Activated CD8-positive, alpha-beta memory T cell treated with anti-CD3 and anti-CD28 coated beads for 4 hours (primary cell): Measurements from ENCODE around the gene LAX1.
A peak's percentile ranks its signal among the peaks of the same experiment; 100 is the strongest.
"Not testable (repeated sequence)": the region's sequence is repeated elsewhere in the genome, so short reads cannot be mapped to it uniquely, and the experiment has no call there.

Experiments
- DNase-seq, 2 donors: peaks; one replicate each; pipeline ENCODE4 v3.0.0-alpha.2; 2020; ENCODE audit warnings: low read depth in 2 of 2

The LAX1 gene

DNA sequence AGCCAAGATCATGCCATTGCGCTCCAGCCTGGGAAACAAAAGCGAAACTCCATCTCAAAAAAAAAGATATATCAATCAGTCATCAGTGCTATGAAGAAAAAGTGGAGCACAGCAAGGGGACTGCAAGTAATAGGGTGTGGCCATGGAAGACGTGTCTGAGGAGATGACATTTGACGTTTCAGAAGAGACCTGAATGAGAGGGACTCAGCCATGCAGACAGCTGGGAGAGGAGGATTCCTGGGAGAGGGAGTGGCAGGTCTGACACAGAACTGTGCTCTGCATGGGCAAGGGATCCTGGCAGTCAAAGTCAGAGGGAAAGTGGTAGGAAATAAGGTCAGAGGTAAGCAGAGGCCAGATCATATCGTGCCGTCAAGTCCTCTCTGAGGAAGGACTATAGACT, 3.3 kb downstream of the LAX1 start:
- no peak for DNase-seq

DNA sequence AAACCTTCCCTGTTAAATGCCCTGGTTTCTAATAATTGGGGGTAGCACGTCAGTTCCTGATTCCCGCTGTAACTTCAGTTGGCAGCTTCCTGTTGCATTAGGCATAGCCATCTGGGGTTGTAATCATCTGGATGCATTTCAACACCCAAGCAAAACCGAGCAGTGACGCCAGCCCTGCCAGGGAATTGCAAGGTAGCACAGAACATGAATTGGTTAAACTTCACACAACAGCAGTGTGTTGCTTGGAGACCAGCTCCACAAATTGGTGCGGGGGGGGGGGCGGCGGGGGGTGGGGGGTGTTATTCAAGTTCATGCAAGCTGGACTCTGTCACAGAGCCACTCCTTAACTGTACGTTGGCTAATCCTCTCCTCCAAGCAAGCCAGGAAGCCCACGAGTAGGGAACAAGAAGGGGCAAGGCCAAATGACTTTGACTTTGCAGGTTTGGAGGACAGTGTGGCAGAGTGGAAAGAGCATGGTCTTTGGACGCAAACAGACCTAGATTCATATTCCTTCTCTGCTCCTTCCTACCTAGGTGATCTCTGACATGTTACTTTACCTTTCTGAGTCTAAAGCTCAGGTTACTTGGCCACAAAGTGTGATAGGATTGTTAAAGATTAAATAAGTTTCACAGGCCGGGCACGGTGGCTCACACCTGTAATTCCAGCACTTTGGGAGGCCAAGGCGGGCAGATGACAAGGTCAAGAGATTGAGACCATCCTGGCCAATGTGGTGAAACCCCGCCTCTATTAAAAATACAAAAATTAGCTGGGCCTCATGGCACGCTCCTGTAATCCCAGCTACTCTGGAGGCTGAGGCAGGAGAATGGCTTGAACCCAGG, 4.7 kb downstream of the LAX1 start:
- no peak for DNase-seq

DNA sequence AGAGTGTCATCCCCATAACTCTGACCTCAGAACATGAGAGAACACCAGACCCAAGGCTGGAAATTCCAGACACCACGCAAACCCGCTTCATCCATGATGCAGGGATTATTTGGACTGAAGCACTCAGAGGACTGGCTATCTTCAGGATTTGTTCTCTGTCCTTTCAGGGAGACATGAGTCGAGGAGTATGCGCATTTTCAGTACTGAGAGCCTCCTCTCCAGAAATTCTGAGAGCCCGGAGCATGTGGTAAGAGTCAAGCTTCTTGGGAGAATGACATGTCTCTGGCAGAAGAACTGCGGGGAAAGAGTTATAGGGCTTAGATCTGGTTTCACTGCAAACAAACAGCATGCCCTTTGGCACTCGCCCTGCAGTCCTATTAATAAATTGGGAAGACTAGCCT, 6.9 kb downstream of the LAX1 start:
- DNase-seq = no peak

DNA sequence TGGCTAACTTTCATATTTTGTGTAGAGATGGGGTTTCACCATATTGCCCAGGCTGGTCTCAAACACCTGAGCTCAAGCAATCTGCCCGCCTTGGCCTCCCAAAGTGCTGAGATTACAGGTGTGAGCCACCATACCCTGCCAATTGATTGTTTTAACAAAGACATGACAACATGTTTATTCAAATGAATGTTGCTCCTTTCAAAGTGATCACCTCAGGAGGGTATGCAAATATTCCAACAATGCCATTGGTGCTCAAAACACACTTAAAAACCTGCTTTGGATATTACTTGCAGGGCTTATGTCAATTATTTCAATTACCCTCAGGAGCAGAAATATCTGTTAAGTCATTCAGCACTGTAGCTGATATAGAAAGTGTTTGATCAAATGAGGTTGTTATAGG, 7.9 kb downstream of the LAX1 start:
- no peak for DNase-seq

DNA sequence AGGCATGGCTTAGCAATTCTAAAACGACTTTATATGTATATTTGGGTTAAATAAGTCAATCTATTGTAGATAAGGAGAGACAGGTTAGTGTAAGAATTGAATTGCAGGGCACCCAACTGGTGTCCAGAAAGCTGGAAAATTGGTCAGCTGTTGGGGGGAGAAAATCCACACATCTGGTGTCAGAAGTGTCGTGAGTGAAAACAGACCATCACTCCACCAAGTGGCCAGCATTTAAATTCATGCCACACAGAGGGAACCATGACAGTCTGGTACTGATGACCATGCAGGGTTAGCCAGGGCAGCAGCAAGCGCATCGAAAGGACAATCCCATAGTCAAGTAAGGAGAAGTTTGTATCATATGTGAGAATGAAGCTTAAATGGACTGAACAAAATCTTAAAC, 11.7 kb downstream of the LAX1 start:
- DNase-seq = no peak

DNA sequence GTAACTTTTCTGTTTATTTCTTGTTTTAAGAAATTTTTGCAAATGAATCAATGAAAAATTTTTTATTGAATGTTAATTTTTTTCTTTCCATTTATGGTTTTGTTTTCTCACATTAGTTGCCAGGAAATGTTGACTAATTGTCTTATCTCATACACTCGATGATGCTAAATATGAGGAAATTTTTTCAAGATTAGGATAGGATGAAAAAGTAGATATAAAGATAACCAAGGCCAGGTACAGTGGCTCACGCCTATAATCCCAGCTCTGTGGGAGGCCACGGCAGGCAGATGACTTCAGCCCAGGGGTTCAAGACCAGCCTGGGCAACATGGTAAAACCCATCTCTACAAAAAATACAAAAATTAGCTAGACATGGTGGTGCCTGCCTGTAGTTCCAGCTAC, 12.6 kb downstream of the LAX1 start:
- no peak for DNase-seq

DNA sequence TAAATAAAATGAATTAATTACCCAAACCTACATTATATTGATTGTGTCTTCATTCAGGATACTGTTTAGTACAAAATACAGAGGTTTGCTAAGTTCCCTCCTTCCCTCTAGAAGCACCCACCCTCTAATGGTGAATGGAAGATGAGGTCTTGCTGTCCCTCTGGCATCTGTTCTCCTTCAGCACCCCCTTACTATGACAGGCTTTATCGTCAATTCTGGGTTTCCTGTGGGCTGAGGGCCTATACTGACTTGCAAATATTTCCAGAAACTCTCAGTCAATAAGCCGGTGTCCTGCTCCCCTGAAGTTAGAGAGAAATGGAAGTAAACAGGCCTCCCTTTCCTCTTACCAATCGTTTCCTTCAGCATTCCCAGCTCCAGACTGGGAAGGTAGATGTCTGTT, 13.2 kb downstream of the LAX1 start:
- no peak for DNase-seq

DNA sequence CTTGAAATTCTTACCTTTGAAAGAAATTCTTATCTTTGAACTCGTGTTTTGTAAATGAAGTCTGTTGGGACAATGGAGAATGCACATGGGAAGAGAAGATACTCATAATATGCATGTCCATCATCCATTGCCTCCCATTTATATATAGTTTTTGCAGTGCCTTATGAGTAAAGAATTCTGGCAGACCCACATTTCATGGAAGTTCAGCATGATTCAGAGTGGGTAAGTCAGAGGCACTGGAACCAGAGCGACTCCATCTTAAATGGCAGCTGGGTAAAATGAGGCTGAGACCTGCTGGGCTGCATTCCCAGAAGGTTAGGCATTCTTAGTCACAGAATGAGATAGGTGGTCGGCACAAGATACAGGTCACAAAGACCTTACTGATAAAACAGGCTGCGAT, 13.8 kb downstream of the LAX1 start:
- no peak for DNase-seq

DNA sequence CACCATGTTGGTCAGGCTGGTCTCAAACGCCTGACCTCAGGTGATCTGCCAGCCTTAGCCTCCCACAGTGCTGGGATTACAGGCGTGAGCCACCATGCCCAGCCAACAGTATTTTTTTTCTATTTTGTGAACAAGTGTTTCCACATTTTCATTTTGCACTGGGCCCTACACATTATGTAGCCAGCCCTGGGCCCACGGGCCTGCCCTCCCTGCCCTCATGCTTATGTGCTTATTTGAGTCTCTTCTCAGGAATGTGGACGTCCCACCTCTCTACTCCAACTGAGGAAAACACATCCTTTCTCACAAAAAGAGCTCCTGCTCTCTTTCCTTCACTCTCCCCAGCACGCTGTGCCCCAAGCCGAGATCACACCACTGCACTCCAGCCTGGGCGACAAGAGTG, 17.0 kb downstream of the LAX1 start:
- no peak for DNase-seq

DNA sequence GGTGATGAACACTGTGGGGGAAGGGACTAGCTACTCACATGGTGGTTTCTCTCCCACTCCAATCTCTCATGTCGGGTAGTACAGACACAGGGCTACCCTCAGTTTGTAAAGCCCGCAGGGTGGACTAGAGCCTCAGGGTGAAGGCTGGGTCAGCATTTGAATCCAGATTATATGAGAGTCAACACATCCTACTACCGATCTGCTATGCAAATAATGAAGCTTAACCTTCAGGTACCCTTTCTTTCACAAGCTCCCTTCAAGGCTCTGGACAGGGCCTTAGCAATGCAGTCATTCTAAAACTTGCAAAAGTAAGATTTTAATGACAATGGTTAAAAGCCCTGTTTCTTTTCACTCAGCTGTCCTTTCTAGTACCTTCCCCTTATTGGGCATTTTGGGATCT, 25.0 kb downstream of the LAX1 start:
- DNase-seq = no peak

DNA sequence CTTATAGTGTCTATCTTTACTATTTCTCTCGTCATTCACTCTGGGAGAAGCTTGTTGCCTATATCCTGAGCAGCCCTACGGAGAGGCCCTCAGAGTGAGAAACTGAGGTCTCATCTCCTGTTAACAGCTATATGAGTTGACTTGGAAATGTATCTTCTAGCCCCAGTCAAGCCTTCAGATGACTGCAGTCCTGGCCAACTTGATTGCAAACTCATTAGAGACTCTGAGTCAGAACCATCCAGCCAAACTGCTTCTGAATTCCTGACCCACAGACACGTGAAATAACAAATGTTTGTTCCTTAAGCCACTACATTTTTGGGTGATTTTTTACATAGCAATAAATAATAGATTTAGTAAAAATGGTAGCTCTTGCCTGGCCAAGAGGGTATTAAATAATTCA, 26.5 kb downstream of the LAX1 start:
- no peak for DNase-seq

DNA sequence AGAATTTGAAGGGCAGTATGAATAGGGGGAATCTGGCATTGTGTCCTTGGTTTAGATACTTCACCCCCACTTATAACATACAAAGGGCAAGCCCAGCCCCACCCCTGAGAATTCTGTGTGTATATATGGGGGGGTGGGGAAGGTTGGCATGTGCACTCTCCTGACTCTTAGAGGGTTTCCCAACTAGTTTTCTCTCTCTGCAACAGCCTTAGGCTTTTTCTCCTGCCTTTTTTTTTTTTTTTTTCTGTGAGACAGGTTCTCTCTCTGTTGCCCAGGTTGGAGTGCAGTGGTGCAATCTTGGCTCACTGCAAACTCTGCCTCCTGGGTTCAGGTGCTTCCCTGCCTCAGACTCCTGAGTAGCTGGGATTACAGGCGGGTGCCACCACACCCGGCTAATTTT, 27.5 kb downstream of the LAX1 start:
- no peak for DNase-seq

DNA sequence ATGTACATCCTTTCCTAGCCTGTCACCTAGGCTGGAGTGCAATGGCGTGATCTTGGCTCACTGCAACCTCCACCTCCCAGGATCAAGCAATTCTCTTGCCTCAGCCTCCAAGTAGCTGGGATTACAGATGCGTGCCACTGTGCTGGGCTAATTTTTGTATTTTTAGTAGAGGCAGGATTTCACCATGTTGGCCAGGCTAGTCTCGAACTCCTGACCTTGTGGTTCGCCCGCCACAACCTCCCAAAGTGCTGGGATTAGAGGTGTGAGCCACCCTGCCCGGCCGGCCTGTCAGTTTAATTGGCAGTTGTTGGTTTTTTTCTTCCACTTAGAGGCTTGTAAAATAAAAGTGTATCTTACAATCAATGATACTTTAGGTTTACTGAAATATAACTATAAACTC, 28.6 kb downstream of the LAX1 start:
- not testable (repeated sequence) for DNase-seq

DNA sequence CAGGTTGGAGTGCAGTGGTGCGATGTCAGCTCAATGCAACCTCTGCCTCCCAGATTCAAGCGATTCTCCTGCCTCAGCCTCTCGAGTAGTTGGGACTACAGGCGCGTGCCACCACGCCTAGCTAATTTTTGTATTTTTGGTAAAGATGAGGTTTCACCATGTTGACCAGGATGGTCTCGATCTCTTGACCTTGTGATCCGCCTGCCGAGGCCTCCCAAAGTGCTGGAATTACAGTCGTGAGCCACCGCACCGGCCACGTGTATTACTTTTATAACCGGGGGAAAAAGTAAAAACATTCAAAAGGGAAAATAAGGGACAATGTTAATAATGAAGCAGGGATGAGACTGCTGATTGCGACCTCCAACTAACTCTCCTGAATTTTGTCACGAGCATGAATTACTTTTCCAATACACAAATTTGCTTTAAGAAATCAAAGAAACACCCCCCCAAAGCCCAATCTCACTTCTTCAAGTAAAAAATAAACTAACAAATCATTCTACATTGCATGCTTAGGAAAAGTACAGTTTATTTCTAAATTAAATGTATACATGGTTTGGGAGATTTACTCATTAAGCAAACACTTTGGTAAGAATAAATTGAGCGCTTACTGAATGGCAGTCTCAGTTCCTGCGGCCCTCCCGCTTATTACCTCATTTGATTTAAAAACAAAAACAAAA, 29.9 kb downstream of the LAX1 start:
- DNase-seq = no peak

DNA sequence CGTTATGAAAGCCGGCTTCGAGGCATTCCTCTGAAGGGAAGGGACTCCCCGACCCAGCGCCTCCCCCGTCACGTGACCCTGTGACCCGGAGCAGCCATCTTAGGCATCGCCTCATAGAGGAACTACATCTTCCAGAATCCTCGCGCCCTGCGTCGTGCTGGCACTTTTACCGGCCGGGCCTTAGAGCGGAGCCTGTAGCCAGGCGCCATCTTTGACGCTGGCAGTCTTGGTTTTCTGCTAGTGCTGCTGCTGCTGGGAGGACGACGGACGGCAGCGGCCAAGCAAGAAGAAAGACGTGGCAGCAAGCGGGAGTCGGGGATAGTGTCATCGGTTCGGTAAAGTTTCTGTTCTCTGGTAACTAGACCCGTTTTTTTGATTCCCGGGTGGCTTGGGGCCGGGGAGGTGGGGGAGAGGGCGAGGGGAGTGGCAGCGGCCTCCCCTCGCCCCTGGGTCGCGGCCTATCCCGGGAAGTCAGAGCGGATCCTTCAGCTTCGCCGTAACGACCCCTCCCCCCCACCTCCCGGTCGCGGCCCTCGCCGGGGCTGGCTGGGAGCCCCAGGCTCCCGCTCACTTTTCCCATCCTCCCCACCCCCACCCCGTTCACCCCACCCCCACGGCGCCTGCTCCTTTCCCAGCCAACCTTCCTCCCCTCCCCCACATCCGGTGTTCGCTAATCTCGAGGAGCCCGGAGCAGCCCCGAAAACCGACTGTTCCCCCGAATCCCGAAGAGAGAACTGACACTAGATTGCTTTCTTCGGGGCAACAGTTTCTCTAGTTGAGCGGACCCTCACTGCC, 30.7 kb downstream of the LAX1 start, which contains the start of the genes ZBED6 and ZC3H11A:
ZBED6 (plus strand) TSS at position 183 of the 795 bp plus-strand sequence. CDS start 1,900 bp downstream, outside the sequence.
ZC3H11A (plus strand) TSS at position 183 of the 795 bp plus-strand sequence. CDS start 21,448 bp downstream, outside the sequence.
- peak; percentile 96 to 98 for DNase-seq

DNA sequence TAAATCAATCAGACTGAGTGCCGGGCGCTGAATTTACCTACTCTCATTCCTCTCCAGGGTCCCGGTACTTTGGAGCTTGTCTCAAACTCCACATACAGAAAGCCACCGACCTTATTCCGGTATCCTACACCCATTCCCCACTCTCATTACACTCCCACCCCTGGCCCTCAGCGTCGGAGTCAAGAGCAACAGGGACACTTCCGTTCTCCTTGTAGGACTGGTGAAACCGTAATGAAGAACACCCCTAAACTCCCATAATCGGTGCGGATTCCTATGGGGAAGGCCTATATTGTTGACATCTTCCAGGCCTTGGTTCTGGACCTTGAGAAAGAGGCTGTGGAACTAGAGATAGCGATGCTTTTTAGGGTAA, 31.2 kb downstream of the LAX1 start:
- no peak for DNase-seq

DNA sequence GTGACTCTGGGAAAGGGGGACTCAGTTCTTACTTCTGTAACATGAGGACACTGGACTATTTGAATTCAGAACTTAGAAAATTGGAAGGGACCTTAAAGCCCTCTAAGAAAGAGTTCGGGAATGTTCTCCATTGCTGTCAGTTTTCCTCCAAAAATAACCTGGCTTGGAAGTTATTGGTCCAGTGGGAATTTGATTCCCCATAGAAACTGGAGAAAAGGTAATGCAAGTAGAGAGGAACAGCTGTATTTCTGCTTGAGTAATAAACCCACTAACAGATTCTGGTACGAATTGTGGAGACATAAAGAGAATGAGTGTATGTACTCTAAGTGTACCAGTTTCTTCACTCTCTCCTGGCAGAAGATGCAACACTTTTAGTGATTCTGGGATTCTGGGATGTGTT, 32.2 kb downstream of the LAX1 start:
- no peak for DNase-seq

DNA sequence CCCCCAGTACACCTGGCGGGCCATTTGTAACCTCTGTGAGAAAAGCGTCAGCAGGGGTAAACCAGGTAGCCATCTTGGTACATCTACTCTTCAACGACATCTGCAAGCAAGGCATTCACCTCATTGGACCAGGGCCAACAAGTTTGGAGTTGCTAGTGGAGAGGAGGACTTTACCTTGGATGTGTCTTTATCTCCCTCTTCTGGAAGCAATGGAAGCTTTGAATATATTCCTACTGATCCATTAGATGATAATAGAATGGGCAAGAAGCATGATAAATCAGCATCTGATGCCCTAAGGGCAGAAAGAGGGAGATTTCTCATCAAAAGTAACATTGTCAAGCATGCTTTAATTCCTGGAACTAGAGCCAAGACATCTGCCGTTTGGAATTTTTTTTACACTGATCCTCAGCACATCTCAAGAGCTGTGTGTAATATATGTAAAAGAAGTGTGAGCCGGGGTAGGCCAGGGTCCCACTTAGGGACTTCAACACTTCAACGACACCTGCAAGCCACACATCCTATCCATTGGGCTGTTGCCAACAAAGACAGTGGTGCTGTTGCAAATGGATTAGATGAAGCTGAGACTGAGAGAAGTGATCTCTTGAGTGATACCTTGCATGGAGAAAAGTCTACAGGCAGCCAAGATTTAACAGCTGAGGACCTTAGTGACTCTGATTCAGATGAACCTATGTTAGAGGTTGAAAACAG, 33.1 kb downstream of the LAX1 start:
- no peak for DNase-seq

DNA sequence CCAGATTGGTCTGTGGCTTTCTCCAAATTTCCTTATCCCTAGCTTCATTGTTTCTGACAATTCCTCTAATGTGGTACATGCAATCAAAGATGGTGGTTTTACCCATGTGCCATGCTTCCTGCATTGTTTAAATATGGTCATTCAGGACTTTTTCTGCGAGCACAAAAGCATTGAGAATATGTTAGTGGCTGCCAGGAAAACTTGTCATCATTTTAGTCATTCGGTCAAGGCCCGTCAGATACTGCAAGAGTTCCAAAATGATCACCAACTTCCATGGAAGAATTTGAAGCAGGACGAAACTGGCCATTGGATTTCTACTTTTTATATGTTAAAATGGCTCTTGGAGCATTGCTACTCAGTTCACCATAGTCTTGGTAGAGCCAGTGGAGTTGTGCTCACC, 34.2 kb downstream of the LAX1 start:
- no peak for DNase-seq

DNA sequence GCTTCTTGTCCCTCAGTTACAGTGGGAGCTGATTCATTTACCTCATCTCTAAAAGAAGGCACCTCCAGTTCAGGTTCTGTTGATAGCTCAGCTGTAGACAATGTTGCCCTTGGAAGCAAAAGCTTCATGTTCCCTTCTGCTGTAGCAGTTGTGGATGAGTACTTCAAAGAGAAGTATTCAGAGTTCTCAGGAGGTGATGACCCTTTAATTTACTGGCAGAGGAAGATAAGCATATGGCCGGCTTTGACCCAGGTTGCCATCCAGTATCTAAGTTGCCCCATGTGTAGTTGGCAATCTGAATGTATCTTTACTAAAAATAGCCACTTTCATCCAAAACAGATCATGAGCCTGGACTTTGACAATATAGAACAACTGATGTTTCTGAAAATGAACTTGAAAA, 35.0 kb downstream of the LAX1 start:
- DNase-seq = no peak

DNA sequence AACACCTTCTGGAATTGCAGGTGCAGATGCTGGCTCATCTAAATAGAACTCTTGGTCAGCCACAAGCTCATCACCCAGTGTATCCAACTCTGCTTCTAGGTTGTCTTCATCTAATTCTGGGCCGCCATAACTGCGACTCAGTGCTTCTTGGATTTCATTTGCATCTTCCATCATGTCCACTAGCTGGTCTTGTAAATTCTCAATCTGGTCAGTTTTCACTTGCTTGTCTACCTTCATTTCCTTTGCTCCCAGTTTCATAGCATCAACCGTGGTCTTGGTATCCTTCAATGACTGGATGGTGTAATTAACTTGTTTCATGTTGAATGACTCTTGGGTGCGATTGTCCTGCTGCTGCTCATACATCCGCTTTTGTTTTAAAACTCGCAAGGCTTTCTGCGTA, 40.7 kb downstream of the LAX1 start:
- DNase-seq = no peak

DNA sequence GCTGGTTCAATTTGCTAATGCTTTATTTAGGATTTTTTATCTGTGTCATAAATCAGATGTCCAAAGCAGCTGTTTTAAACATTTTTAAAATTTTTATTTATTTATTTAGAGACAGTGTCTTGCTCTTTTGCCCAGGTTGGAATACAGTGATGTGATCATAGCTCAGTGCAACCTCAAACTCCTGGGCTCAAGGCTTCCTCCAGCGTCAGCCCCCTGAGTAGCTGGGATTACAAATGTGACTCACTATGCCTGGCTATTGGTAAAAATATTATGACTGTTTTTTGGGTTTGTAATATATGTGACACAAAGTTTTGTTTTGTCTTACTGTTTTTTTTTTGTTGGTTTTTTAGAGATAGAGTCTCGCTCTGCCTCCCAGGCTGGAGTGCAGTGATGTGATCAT, 42.2 kb downstream of the LAX1 start:
- no peak for DNase-seq
